NCI-H1694 (cell line): ENCODE data around the gene REC114.
"Not testable (repeated sequence)": the region's sequence is repeated elsewhere in the genome, so short reads cannot be mapped to it uniquely, and the experiment has no call there.

ENCODE experiments used
- DNase-seq: peaks from one replicate; lab custom pipeline; 2025; lab: John Stamatoyannopoulos, UW

Gene REC114, protein sequence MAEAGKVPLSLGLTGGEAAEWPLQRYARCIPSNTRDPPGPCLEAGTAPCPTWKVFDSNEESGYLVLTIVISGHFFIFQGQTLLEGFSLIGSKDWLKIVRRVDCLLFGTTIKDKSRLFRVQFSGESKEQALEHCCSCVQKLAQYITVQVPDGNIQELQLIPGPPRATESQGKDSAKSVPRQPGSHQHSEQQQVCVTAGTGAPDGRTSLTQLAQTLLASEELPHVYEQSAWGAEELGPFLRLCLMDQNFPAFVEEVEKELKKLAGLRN

GRCh38 chr15:73442968-73443367 is at the start of gene REC114:
Gene REC114, plus strand, starts transcription at chr15:73443164. Its CDS starts 22 bp downstream, at chr15:73443186.
- DNase-seq = no peak

DNA sequence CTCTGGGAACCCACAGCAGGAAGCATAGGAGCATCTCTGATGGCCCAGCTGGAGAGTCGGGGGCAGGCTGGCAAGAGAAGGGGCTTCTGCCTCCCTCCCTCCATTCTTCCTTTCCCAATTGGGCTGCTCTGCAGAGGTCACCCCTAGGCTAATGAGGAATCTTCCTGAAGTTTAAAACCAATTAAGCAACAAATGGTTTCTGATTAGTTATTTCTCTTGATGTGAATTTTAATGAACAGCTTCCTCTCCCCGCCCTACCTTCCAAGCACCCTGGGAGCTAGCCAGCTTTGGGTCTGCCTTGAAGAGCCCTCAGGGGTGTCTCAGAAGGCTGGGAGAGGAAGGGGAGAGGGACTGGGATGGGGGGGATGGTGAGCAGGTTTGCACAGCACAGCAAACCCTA is 49.6 kb upstream of the REC114 start:
- no peak for DNase-seq

DNA sequence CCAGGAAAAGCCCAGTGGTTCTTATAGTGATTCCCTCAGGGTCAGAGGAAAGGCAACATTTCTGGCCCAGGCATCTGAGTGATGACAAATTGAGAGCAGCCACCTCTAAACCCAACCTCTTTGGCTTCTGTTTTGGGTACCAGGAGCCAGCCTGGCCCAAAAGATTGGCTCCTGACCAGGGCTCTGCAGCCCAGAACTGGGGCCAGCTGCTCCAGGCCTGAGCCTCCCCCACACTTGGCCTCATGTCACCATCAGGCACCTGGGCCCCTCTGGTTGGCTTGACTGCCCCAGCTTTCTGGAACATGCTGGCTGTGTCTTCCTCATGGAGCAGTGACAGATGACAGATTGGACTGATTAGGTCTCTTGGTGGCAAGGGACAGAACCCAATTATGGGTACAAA is 48.2 kb upstream of the REC114 start:
- peak; percentile 43 for DNase-seq

GRCh38 chr15:73395671-73396070 is 47.3 kb upstream of the REC114 start:
- DNase-seq = no peak

DNA sequence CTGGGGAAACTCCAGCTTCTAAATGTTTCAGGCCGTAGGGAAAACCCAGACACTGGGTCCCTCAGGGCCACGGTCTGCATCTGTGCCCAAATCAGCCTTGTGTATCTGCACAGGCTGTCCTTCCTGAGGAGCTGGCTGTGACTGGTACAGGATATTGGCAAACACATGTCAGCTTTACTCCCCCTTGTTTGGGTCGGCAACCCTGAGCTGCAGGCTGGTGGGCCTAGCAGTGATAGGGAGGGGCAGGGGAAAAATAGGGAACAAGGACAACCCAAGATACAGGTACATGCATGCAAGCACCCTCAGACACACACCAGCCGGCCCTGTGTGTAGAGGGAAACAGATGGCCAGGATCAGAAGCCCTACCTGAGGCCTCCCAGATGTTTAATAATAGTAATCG is 45.5 kb upstream of the REC114 start:
- DNase-seq = peak; percentile 21

DNA sequence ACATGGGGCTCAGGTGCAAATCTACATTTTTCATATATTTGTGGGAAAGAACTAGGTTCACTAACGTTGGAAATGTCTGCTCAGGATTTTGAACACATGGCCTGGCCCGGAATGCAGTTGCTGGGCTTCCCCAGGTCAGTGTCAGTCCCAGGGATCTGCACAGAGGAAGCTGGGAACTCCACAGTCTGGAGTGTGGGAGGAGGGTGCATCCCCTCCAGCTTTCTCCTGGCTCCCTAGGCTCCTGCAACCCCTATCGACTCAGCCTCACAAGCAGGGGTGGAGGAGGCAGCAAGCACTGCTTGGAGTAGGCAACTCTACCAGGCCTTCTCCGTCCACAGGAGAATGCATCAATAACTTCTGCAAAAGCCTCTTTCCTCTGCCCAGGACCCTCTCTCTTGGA is 44.1 kb upstream of the REC114 start:
- no peak for DNase-seq

- DNase-seq = not testable (repeated sequence)
Measured at GRCh38 chr15:73400222-73400621, 42.7 kb upstream of the REC114 start.

DNA sequence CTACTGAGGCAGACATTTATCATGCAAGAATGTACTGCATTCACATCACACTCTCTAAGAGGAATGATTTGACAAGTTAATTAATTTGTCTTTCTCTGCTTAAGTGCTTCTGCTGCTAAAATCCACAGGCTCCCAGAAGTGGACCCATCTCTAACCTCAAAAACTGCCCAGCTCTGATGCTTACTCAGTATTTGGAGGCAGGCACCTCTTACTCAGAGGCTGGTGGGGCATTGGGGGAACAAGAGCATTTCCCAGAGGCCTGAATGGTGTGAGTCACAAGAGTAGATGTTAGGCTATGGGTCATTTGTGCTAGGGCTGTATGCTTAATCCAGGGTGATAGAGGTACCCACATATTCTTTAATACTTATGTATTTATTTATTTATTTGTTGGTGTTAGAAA is 39.8 kb upstream of the REC114 start:
- no peak for DNase-seq

GRCh38 chr15:73414876-73415275 is 28.1 kb upstream of the REC114 start:
- no peak for DNase-seq

GRCh38 chr15:73424506-73424905 is 18.5 kb upstream of the REC114 start:
- DNase-seq = no peak

DNA sequence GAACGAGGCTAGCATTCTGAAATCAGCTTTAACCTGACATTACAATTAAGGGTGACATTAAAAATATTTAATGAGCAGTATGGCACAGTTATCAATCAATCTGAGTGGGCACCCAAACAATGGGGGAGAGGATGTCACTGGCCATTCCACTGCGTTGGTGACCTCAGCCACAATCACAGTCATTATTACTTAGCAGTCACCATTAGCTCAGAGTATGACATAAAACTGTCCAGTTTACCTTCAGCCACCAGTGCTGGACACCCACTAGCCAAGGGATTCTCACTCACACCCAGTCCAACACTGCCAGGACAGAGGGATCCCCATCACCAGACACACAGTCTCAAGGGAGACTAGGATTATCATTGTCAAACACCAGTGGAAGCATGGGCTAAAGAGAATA is 17.5 kb upstream of the REC114 start:
- DNase-seq = no peak

DNA sequence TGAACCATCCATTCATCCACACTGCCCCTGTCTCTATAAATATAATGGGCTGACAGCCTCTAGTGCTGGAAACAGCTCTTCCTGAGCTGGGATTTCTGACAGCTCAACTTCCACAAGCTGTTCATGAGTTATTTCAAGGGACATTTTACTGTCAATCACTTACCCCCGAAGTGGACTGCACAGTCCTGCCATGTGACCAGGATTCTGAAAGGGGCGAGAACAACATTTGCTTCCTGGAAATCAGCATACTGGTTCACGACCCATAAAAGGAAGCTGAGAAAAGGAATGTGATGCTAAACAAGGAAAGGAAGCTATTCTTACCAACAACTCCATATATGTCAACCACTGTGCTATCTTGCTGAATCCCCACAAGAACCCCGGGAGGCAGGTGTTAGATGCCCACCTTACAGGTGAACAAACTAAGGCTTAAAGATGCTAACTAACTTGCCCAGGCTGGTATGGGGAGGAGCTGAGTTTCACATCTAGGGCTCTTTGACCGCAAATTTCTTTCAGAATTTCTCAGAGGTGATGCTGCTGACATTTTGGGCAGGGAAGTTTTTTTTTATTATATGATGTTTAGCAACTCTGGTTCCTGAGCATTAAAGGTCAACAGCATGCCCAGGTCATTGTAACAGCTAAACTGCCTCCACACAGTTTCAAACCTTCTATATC is 16.5 kb upstream of the REC114 start:
- no peak for DNase-seq

GRCh38 chr15:73431329-73431728 is 11.6 kb upstream of the REC114 start:
- DNase-seq = not testable (repeated sequence)

- DNase-seq = no peak
Measured at GRCh38 chr15:73433873-73434272, 9.1 kb upstream of the REC114 start.

DNA sequence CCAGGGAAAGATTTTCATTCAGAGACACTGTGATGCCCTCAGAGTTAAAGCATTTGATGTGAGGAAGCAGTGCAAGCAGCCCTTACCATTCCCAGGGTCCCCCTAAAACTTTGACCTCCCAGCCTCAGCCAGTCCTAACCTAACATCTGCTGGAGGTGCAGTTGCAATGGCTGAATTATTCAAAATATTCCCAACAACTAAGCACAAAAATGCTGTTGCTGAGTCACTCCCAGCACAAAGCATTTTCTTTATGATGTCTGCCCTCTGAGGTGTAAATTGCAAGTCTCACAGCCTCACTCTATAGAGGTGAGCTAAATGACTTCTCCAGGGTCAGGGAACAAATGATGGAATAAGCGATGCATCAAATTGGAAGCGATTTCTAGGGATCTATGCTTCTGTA is 6.4 kb upstream of the REC114 start:
- DNase-seq = no peak

- DNase-seq = no peak
Measured at GRCh38 chr15:73437543-73438109, 5.3 kb upstream of the REC114 start.

DNA sequence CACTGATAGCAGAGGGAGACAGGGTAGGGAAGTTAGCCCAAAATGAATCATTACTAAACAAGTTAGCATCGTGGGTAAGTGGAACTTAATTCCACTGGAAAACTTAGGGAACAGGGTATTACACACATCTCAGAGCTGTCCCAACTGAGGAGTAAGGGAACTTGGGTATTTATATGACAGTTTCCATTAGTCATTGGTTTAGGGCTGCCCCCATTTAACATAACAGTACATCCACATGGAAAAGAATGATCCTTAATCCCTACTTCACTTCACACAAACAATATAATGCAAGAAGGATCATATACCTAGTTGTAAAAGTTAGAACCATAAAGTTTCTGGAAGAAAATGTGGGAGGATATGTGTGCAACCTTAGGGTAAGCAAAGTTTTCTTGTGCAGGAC is 4.3 kb upstream of the REC114 start:
- DNase-seq = no peak

DNA sequence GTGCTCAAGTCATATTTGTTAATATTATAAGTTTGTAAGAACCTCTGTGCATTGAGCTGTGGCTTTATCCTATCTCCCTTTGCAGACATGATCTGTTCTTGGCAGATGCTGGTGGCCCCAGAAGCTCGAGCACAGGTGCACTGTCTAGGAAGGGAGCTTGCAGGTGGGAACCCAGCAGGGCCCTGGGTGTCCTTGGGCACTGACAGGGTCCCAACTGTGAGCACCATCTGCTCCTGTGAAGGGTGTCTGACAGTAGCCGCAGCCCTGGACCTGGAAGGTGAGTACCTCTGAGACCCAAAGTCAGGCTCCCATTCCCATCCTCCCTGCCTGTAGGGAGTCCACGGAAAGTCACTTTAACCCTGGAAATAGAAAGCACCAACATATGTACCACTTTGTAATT is 2.4 kb upstream of the REC114 start:
- DNase-seq = no peak

- DNase-seq = peak; percentile 77
Measured at GRCh38 chr15:73442421-73442820, 543 bp upstream of the REC114 start.

- DNase-seq = not testable (repeated sequence)
Measured at GRCh38 chr15:73447471-73447870, 4.5 kb downstream of the REC114 start.

- DNase-seq = not testable (repeated sequence)
Measured at GRCh38 chr15:73448158-73448758, 5.3 kb downstream of the REC114 start.

GRCh38 chr15:73449980-73450379 is 7.0 kb downstream of the REC114 start:
- DNase-seq = not testable (repeated sequence)

- no peak for DNase-seq
Measured at GRCh38 chr15:73454096-73454495, 11.1 kb downstream of the REC114 start.
